Pancreas (tissue), 10 donors: ENCODE results near the gene MYO7B. TPM values are rescaled to one million over a fixed set of nuclear protein-coding genes. Genes with fewer than 3 reads are reported as not detected.
A peak's percentile ranks its signal among the peaks of the same experiment; 100 is the strongest.

ENCODE experiments used
- ATAC-seq, 4 donors: fragments of 200-7000 bp; cut with Tn5 transposase; one replicate each; pipeline versions ENCODE4 v1.8.0 to v1.9.1; 2020; ENCODE audit warnings: mild to moderate bottlenecking in 4 of 4, moderate library complexity in 4 of 4
- DNase-seq, 6 donors: peaks; one replicate each; pipeline ENCODE4 v3.0.0-alpha.2; 2020
- FAIRE-seq: peaks from 2 replicates; lab custom pipeline; 2012; peaks lifted over from hg19 to GRCh38; lab: Jason Lieb, UNC
- H3K27ac ChIP-seq, 4 donors: fragments of 200-600 bp; sonication (generic); 1 replicate in 3 of 4; 2 replicates in 1 of 4; pipeline versions ENCODE4 v1.5.0 to v1.8.0; 2020
- H3K27me3 ChIP-seq, 4 donors: fragments of 200-600 bp; one replicate each; pipeline ENCODE4 v1.8.0; 2021
- H3K36me3 ChIP-seq, 3 donors: fragments of 200-600 bp; sonication (generic) in 1 of 3; one replicate each; pipeline versions ENCODE4 v1.5.0 to v1.8.0; 2020 to 2021
- H3K4me1 ChIP-seq, 3 donors: fragments of 200-600 bp; one replicate each; pipeline ENCODE4 v1.8.0; 2021
- H3K4me3 ChIP-seq, 4 donors: fragments of 200-600 bp; sonication (generic) in 2 of 4; one replicate each; pipeline versions ENCODE4 v1.5.0 to v1.8.0; 2020 to 2021
- H3K9me3 ChIP-seq, 4 donors: fragments of 200-600 bp; one replicate each; pipeline ENCODE4 v1.8.0; 2021
- CTCF ChIP-seq, 4 donors: fragments of 200-600 bp; sonication (generic) in 3 of 4; IDR thresholded peaks; one replicate each; pipeline versions ENCODE4 v1.5.0 to v1.8.0; 2021; ENCODE audit warnings: antibody characterized with exemption in 4 of 4
- WGBS, 2 donors: extraction: QIAGEN DNeasy Blood & Tissue Kit; methylation state at CpG; one replicate each; pipeline ENCODE4 v1.1.7; 2013; 5-methylcytosine and 5-hydroxymethylcytosine counted together
- intact Hi-C, 3 donors: fragments of 100-400 bp; cut with DNase I; formaldehyde crosslinking; loops; one replicate each; pipeline versions ENCODE4 v1.11.1 to v1.14.2; 2022
- polyA plus RNA-seq, 2 donors: library from polyadenylated mRNA; stranded (reverse); fragments of 200-250 nt; gene quantifications; one replicate each; pipeline ENCODE4 v1.2.3, GENCODE V29; 2013
- total RNA-seq, 6 donors: library from RNA; stranded (reverse); fragmentation: NEBNext Ultra II Directional in 4 of 6; extraction: Animal tissue kit (Norgen Biotek cat#: 25700) in 4 of 6; gene quantifications; one replicate each; pipeline versions ENCODE4 v1.2.1 to v1.2.4, GENCODE V29; 2021 to 2023
- donor health status: healthy with polysubstance abuse.
- donor health status: DM: no; HTN: no; CAD: no; lungs with moderate emphysema.
- donor health status: DM: no; HTN: no; CAD: no.
- donor health status: control.
- donor health status: control.
- donor health status: Bipolar disorder and iron deficiency.
- donor health status: DM: yes; HTN: yes; CAD: no.
- donor health status: DM: no; HTN: no; CAD: no.
- donor health status: DM: no; HTN: no; CAD: no.
- donor health status: DM: yes; HTN: yes; CAD: no.

Gene MYO7B
- total and polyA plus RNA-seq, 8 donors, result 0.12 to 1.5 (median 0.83) TPM

- FAIRE-seq (no peak), ATAC-seq (no peak), DNase-seq (peak in 1 of 6 donors; percentile 27)
- Histone ChIP-seq H3K27me3 (no peaks in the 10 kb centered on the region), H3K4me1 (no peaks in the 10 kb centered on the region), H3K9me3 (no peaks in the 10 kb centered on the region), H3K36me3 (no peaks in the 10 kb centered on the region), H3K27ac (no peak overlapping the region), H3K4me3 (no peak overlapping the region)
- TF ChIP-seq CTCF (IDR thresholded peaks at IDR 0.05), result no peak
- 86 to 90% methylated on average over 17 of the region's 17 CpGs for WGBS, 2 donors
- intact Hi-C loops, result no loop called here
These were observed 38.3 kb downstream of the MYO7B start for GRCh38 chr2:127573771-127574170.

- TF ChIP-seq CTCF (IDR thresholded peaks at IDR 0.05), result no peak
- WGBS, 2 donors, result 82 to 88% methylated on average over 3 of the region's 3 CpGs
- H3K27ac ChIP-seq, result no peak overlapping the region
- no peak for ATAC-seq
- no peak for FAIRE-seq
- no peak for DNase-seq
- H3K36me3 ChIP-seq, result no peaks in the 10 kb centered on the region
- no peaks in the 10 kb centered on the region for H3K9me3 ChIP-seq
- H3K4me3 ChIP-seq, result no peak overlapping the region
- H3K27me3 ChIP-seq, result no peaks in the 10 kb centered on the region
- H3K4me1 ChIP-seq, result no peaks in the 10 kb centered on the region
- intact Hi-C loops, result no loop called here
These were observed 39.2 kb downstream of the MYO7B start for GRCh38 chr2:127574656-127575055.

GRCh38 chr2:127575185-127575765 is 39.8 kb downstream of the MYO7B start:
- WGBS, 2 donors, result 87 to 88% methylated on average over 4 of the region's 4 CpGs
- Histone ChIP-seq H3K9me3 (no peaks in the 10 kb centered on the region), H3K4me3 (no peak overlapping the region), H3K27me3 (no peaks in the 10 kb centered on the region), H3K36me3 (no peaks in the 10 kb centered on the region), H3K4me1 (no peaks in the 10 kb centered on the region), H3K27ac (no peak overlapping the region)
- no peak for ATAC-seq
- intact Hi-C loops, result no loop called here
- FAIRE-seq, result no peak
- no peak for DNase-seq
- TF ChIP-seq CTCF (IDR thresholded peaks at IDR 0.05), result no peak

- no peak for FAIRE-seq
- 61 to 63% methylated on average over 11 of the region's 11 CpGs for WGBS, 2 donors
- no peak overlapping the region for H3K27ac ChIP-seq
These were observed 40.5 kb downstream of the MYO7B start for GRCh38 chr2:127575941-127576432.

More at GRCh38 chr2:127575941-127576432, 40.5 kb downstream of the MYO7B start:
- H3K9me3 ChIP-seq, result no peaks in the 10 kb centered on the region
- H3K36me3 ChIP-seq, result no peaks in the 10 kb centered on the region
- DNase-seq, result peak in 1 of 6 donors; percentile 9
- ATAC-seq, result no peak
- intact Hi-C loops, result no loop called here
- no peak for TF ChIP-seq CTCF (IDR thresholded peaks at IDR 0.05)
- H3K27me3 ChIP-seq, result no peaks in the 10 kb centered on the region
- H3K4me3 ChIP-seq, result no peak overlapping the region
- no peaks in the 10 kb centered on the region for H3K4me1 ChIP-seq
